CD8-positive, alpha-beta memory T cell (primary cell): ENCODE results near the gene HMCN2. TPM values are rescaled to one million over a fixed set of nuclear protein-coding genes. Genes with fewer than 3 reads are reported as not detected.
"Not testable (repeated sequence)": the region's sequence is repeated elsewhere in the genome, so short reads cannot be mapped to it uniquely, and the experiment has no call there.

Experiments
- CTCF ChIA-PET: fragments of 350-600 bp; sonication (Branson Sonifier 250); formaldehyde crosslinking; loops from one replicate; lab custom pipeline; 2021; ENCODE audit warnings: antibody characterized with exemption; lab: Charles Lee
- POLR2A ChIA-PET: fragments of 350-600 bp; sonication (Branson Sonifier 250); formaldehyde crosslinking; loops from one replicate; lab custom pipeline; 2021; ENCODE audit warnings: antibody characterized with exemption; lab: Charles Lee
- DNase-seq, 5 donors: peaks; one replicate each; pipeline versions ENCODE4 v3.0.0 to v3.0.0-alpha.2; 2020 to 2022; ENCODE audit warnings: mixed read lengths in 1 of 5
- H3K27ac ChIP-seq: one replicate; pipeline ENCODE4 v1.7.0; 2013; ENCODE audit warnings: low read depth, mild to moderate bottlenecking, low read length, moderate library complexity
- H3K27me3 ChIP-seq: 2 replicates; pipeline ENCODE4 v1.7.0; 2013; ENCODE audit warnings: low read length, mild to moderate bottlenecking; ENCODE audit not compliant: insufficient read depth, poor library complexity, severe bottlenecking
- H3K36me3 ChIP-seq: 2 replicates; pipeline ENCODE4 v1.7.0; 2013; ENCODE audit warnings: mild to moderate bottlenecking, low read length, moderate library complexity; ENCODE audit not compliant: insufficient read depth
- H3K4me1 ChIP-seq: 2 replicates; pipeline ENCODE4 v1.7.0; 2013; ENCODE audit warnings: mild to moderate bottlenecking, low read length, moderate library complexity; ENCODE audit not compliant: insufficient read depth
- H3K4me3 ChIP-seq: 2 replicates; pipeline ENCODE4 v1.7.0; 2013; ENCODE audit warnings: mild to moderate bottlenecking, low read length
- H3K9me3 ChIP-seq: 2 replicates; pipeline ENCODE4 v1.7.0; 2013; ENCODE audit warnings: mild to moderate bottlenecking, low read length
- H3K27ac Mint-ChIP-seq, 8 donors: one replicate each; pipeline ENCODE4 v1.8.0; 2020 to 2021; ENCODE audit warnings: mixed read lengths in 8 of 8, mild to moderate bottlenecking in 6 of 8, inconsistent platforms in 3 of 8, moderate library complexity in 3 of 8
- H3K27me3 Mint-ChIP-seq, 2 donors: one replicate each; pipeline ENCODE4 v1.8.0; 2020 to 2021; ENCODE audit warnings: mixed read lengths in 2 of 2, mild to moderate bottlenecking in 1 of 2, moderate library complexity in 1 of 2
- H3K36me3 Mint-ChIP-seq, 3 donors: one replicate each; pipeline ENCODE4 v1.8.0; 2020 to 2021; ENCODE audit warnings: mixed read lengths in 3 of 3, inconsistent platforms in 1 of 3, mild to moderate bottlenecking in 1 of 3
- H3K4me1 Mint-ChIP-seq, 3 donors: one replicate each; pipeline ENCODE4 v1.8.0; 2020 to 2021; ENCODE audit warnings: mixed read lengths in 3 of 3, inconsistent platforms in 1 of 3, mild to moderate bottlenecking in 1 of 3
- H3K4me3 Mint-ChIP-seq, 7 donors: one replicate each; pipeline ENCODE4 v1.8.0; 2020 to 2021; ENCODE audit warnings: mixed read lengths in 7 of 7, mild to moderate bottlenecking in 6 of 7, moderate library complexity in 4 of 7, inconsistent platforms in 2 of 7
- H3K9me3 Mint-ChIP-seq, 5 donors: one replicate each; pipeline ENCODE4 v1.8.0; 2020 to 2022; ENCODE audit warnings: mixed read lengths in 5 of 5, mild to moderate bottlenecking in 3 of 5, moderate library complexity in 2 of 5, inconsistent platforms in 1 of 5
- polyA plus RNA-seq: library from polyadenylated mRNA; unstranded; fragments of 300-500 nt; fragmentation: Illumina TruSeq; gene quantifications from one replicate; pipeline ENCODE4 v1.2.3, GENCODE V29; 2021
- total RNA-seq, 2 experiments: library from RNA; stranded (reverse); gene quantifications; one replicate each; pipeline ENCODE4 v1.2.3, GENCODE V29; 2021

Gene HMCN2
- total and polyA plus RNA-seq, 3 experiments from 2014 or later, result not detected

DNA sequence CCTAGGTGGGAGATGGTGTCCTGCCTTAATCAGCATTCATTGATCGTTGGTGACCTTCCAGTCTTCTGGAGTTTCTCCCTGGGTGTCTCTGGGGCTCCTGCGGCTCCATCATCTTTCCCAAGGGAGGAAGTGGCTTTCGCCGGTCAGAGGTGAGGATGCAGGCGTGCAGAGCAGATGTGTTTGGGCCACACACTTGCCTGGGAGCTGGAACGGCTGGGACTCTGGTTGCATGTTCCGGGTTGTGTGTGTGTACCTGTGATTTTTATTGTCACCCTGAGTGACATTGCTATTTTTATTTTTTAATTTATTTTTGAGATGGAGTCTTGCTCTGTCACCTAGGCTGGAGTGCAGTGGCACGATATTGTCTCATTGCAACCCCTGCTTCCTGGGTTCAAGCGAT is 9.6 kb downstream of the HMCN2 start:
- Mint-ChIP-seq H3K27me3 (peaks cover 20 to 29% of the 10 kb centered on the region in 2 donors), H3K27ac (no peak overlapping the region), H3K4me1 (no peaks in the 10 kb centered on the region), H3K36me3 (no peaks in the 10 kb centered on the region), H3K4me3 (no peak overlapping the region), H3K9me3 (no peaks in the 10 kb centered on the region)
- no peaks in the 10 kb centered on the region for H3K9me3 ChIP-seq
- ChIA-PET CTCF (no interaction called here), POLR2A (no interaction called here)
- DNase-seq, result no peak
- H3K4me1 ChIP-seq, result no peaks in the 10 kb centered on the region
- no peaks in the 10 kb centered on the region for H3K36me3 ChIP-seq
- no peaks in the 10 kb centered on the region for H3K27me3 ChIP-seq
- no peak overlapping the region for H3K4me3 ChIP-seq
- H3K27ac ChIP-seq, result no peak overlapping the region

DNA sequence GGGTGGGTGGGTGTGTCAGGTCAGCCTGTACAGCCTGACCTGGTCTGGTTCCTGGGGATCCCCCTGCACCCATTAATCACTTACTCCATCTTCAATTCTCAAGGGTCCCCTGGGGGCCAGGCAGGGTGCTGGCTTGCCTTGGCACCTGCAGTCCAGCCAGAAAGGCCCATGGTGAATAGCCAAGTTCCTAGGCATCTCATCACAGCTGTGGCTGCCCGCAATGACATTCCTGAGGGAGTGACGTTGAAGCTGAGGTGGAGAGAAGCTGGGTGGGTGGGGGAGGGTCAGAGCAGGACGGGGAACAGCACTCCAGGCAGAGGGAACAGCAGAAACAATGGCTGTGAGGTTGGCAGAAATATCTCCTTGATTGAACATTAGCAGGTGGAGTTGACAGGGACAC is 10.6 kb downstream of the HMCN2 start:
- Mint-ChIP-seq H3K9me3 (no peaks in the 10 kb centered on the region), H3K27me3 (peaks cover 15 to 27% of the 10 kb centered on the region in 2 donors), H3K4me1 (no peaks in the 10 kb centered on the region), H3K27ac (no peak overlapping the region), H3K4me3 (no peak overlapping the region), H3K36me3 (no peaks in the 10 kb centered on the region)
- CTCF ChIA-PET, result no interaction called here
- Histone ChIP-seq H3K9me3 (no peaks in the 10 kb centered on the region), H3K4me3 (no peak overlapping the region), H3K4me1 (no peaks in the 10 kb centered on the region), H3K36me3 (no peaks in the 10 kb centered on the region), H3K27me3 (no peaks in the 10 kb centered on the region), H3K27ac (no peak overlapping the region)
- POLR2A ChIA-PET, result no interaction called here
- no peak for DNase-seq

- Mint-ChIP-seq H3K36me3 (no peaks in the 10 kb centered on the region), H3K4me3 (no peak overlapping the region), H3K4me1 (no peaks in the 10 kb centered on the region), H3K27ac (no peak overlapping the region), H3K27me3 (peaks cover 13 to 25% of the 10 kb centered on the region in 2 donors), H3K9me3 (no peaks in the 10 kb centered on the region)
- H3K27ac ChIP-seq, result no peak overlapping the region
- H3K4me3 ChIP-seq, result no peak overlapping the region
- H3K27me3 ChIP-seq, result no peaks in the 10 kb centered on the region
- ChIA-PET POLR2A (no interaction called here), CTCF (no interaction called here)
- no peaks in the 10 kb centered on the region for H3K9me3 ChIP-seq
- no peak for DNase-seq
- H3K4me1 ChIP-seq, result no peaks in the 10 kb centered on the region
- no peaks in the 10 kb centered on the region for H3K36me3 ChIP-seq
These were observed 11.4 kb downstream of the HMCN2 start for GRCh38 chr9:130276955-130277354.

GRCh38 chr9:130277525-130277924 is 12.0 kb downstream of the HMCN2 start:
- H3K36me3 Mint-ChIP-seq, H3K4me1 ChIP-seq, POLR2A ChIA-PET, H3K9me3 ChIP-seq, H3K4me1 Mint-ChIP-seq, H3K36me3 ChIP-seq, H3K4me3 ChIP-seq, CTCF ChIA-PET, H3K9me3 Mint-ChIP-seq, H3K27ac Mint-ChIP-seq, DNase-seq, H3K4me3 Mint-ChIP-seq, H3K27me3 ChIP-seq, H3K27ac ChIP-seq: not testable (repeated sequence)
- peaks cover 17 to 27% of the 10 kb centered on the region in 2 donors for H3K27me3 Mint-ChIP-seq

GRCh38 chr9:130283539-130284248 is 18.1 kb downstream of the HMCN2 start:
- Mint-ChIP-seq H3K27ac (peak overlapping the region in 1 of 8 donors; percentile 59), H3K9me3 (no peaks in the 10 kb centered on the region), H3K36me3 (no peaks in the 10 kb centered on the region), H3K4me1 (no peaks in the 10 kb centered on the region), H3K27me3 (peaks cover 25 to 61% of the 10 kb centered on the region in 2 donors), H3K4me3 (no peak overlapping the region)
- no peak overlapping the region for H3K4me3 ChIP-seq
- no peak overlapping the region for H3K27ac ChIP-seq
- H3K27me3 ChIP-seq, result no peaks in the 10 kb centered on the region
- CTCF ChIA-PET, result no interaction called here
- no peaks in the 10 kb centered on the region for H3K4me1 ChIP-seq
- H3K36me3 ChIP-seq, result no peaks in the 10 kb centered on the region
- POLR2A ChIA-PET, result no interaction called here
- no peak for DNase-seq
- no peaks in the 10 kb centered on the region for H3K9me3 ChIP-seq

DNA sequence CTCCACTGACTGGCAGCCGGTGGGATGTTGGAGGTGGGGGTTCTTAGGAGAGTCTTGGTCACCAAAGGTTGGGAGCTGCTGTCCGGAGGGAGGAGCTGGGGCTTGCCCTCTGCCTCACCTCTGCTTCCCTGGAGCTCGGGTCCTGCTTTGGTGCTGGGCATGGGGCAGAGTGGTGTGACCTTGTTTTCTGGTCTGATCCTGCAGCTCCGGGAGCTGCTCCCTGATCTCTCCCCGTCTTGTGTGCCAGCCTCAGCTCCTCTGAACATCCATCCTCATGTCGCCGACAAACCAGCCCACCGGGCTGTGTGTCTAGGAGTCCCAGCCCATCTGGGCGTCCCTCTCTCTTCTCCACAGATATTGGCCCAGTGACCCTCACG is 18.7 kb downstream of the HMCN2 start:
- no peaks in the 10 kb centered on the region for H3K9me3 Mint-ChIP-seq
- CTCF ChIA-PET, result no interaction called here
- H3K36me3 ChIP-seq, result no peaks in the 10 kb centered on the region

GRCh38 chr9:130284690-130285089 is 19.1 kb downstream of the HMCN2 start:
- Histone ChIP-seq H3K36me3 (no peaks in the 10 kb centered on the region), H3K4me3 (no peak overlapping the region), H3K27me3 (no peaks in the 10 kb centered on the region), H3K4me1 (no peaks in the 10 kb centered on the region), H3K9me3 (no peaks in the 10 kb centered on the region), H3K27ac (no peak overlapping the region)
- Mint-ChIP-seq H3K4me3 (no peak overlapping the region), H3K9me3 (no peaks in the 10 kb centered on the region), H3K36me3 (no peaks in the 10 kb centered on the region), H3K27ac (no peak overlapping the region), H3K27me3 (peaks cover 31 to 62% of the 10 kb centered on the region in 2 donors), H3K4me1 (no peaks in the 10 kb centered on the region)
- CTCF ChIA-PET, result no interaction called here
- POLR2A ChIA-PET, result no interaction called here
- no peak for DNase-seq

More for the DNA sequence above, 18.7 kb downstream of the HMCN2 start:
- no peak overlapping the region for H3K27ac ChIP-seq
- H3K4me1 ChIP-seq, result no peaks in the 10 kb centered on the region
- H3K9me3 ChIP-seq, result no peaks in the 10 kb centered on the region
- H3K4me1 Mint-ChIP-seq, result no peaks in the 10 kb centered on the region
- DNase-seq, result no peak
- peaks cover 28 to 64% of the 10 kb centered on the region in 2 donors for H3K27me3 Mint-ChIP-seq
- no peaks in the 10 kb centered on the region for H3K36me3 Mint-ChIP-seq
- no peak overlapping the region for H3K4me3 Mint-ChIP-seq
- POLR2A ChIA-PET, result no interaction called here
- no peak overlapping the region for H3K4me3 ChIP-seq
- no peaks in the 10 kb centered on the region for H3K27me3 ChIP-seq
- peak overlapping the region in 1 of 8 donors; percentile 59 for H3K27ac Mint-ChIP-seq

DNA sequence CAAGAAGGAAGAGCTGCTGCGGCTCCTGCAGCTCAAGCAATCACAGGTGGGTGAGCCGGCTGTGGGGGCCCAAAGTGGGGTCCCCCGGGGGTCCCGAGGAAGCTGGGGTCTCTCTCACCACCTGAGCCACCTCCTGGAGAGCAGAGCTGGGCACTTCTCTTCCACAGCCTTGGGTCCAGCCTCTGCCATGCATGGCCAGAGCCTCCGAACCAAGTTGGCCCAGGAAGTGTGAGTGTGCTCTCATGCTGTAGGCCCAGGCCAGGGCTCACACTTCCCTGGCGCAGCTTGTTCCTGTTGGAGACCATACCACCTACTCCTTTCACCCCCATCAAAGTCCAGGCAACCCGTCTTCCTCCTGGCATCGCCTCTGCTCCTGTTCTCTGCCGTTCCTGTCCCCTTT is 19.7 kb downstream of the HMCN2 start:
- H3K9me3 ChIP-seq, result no peaks in the 10 kb centered on the region
- POLR2A ChIA-PET, result no interaction called here
- no peaks in the 10 kb centered on the region for H3K27me3 ChIP-seq
- H3K9me3 Mint-ChIP-seq, result no peaks in the 10 kb centered on the region
- H3K4me3 Mint-ChIP-seq, result no peak overlapping the region
- H3K27ac ChIP-seq, result no peak overlapping the region
- peaks cover 31 to 66% of the 10 kb centered on the region in 2 donors for H3K27me3 Mint-ChIP-seq
- no peaks in the 10 kb centered on the region for H3K36me3 ChIP-seq
- DNase-seq, result no peak
- CTCF ChIA-PET, result no interaction called here
- no peaks in the 10 kb centered on the region for H3K4me1 Mint-ChIP-seq
- no peak overlapping the region for H3K4me3 ChIP-seq
- H3K4me1 ChIP-seq, result no peaks in the 10 kb centered on the region
- H3K27ac Mint-ChIP-seq, result no peak overlapping the region
- H3K36me3 Mint-ChIP-seq, result no peaks in the 10 kb centered on the region
